IPS-NIHi11 (cell line): ENCODE measurements around the gene CCDC13.
"Not testable (repeated sequence)": the region's sequence is repeated elsewhere in the genome, so short reads cannot be mapped to it uniquely, and the experiment has no call there.

Experiments
- DNase-seq: peaks from one replicate; pipeline ENCODE4 v3.0.0; 2012; ENCODE audit warnings: mixed read lengths, low spot score

CCDC13 gene

GRCh38 chr3:42772670-42773408 is at the start of gene CCDC13:
TSS of gene CCDC13 (minus strand) at chr3:42773253. CDS start at chr3:42758345, 14,908 bp downstream.
- peak; percentile 96 for DNase-seq

- no peak for DNase-seq
Measured at GRCh38 chr3:42822828-42823227, 49.8 kb upstream of the CCDC13 start.

GRCh38 chr3:42820746-42821051 is 47.6 kb upstream of the CCDC13 start:
- DNase-seq = no peak

DNA sequence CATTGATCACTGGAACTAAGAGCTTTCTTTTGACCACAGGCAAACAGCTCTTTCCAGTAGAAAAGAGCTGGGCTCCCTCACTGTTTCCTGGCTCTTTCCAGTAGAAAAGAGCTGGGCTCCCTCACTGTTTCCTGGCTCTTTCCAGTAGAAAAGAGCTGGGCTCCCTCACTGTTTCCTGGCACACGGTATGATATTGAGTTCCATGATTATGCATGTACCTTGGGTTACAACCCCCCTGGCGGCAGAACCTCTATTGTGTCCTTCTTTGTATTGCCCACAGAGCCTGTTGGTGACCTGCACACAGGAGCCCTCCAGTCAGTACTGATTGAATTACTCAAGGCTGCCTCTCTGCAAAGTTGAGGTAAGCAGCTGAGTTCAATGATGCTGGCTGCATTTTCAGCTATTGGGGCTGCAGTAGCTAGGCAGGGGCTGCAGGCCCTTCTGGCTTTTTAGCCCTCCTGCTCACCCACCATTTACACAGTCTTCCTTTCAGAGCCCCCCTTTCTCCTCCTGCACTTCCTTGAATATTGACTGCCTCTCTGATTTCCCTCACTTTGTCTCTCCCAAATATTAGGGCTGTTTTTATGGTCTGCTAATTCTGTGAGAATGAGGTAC is 46.4 kb upstream of the CCDC13 start:
- peak; percentile 35 for DNase-seq

GRCh38 chr3:42815826-42816225 is 42.8 kb upstream of the CCDC13 start:
- no peak for DNase-seq

- no peak for DNase-seq
Measured at GRCh38 chr3:42814914-42815507, 42.0 kb upstream of the CCDC13 start.

DNA sequence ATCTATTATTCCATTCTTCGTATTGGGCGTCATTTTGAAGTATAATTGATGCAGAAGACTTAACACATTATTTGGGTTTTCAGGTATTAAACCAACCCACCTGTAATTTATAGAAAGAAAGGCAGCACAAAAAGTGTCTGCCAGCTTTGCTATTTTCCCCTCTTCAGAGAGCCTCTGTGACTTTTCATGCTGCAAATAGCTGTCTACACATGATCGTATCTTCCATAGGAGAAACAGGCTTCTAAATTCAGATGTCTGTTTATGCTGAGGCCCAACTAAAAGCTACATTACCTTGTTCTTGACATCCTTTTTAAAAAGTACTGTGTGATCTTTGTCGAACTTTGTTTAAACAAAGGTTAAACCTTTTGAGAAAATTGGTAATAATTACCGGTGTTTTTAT is 41.2 kb upstream of the CCDC13 start:
- no peak for DNase-seq

DNA sequence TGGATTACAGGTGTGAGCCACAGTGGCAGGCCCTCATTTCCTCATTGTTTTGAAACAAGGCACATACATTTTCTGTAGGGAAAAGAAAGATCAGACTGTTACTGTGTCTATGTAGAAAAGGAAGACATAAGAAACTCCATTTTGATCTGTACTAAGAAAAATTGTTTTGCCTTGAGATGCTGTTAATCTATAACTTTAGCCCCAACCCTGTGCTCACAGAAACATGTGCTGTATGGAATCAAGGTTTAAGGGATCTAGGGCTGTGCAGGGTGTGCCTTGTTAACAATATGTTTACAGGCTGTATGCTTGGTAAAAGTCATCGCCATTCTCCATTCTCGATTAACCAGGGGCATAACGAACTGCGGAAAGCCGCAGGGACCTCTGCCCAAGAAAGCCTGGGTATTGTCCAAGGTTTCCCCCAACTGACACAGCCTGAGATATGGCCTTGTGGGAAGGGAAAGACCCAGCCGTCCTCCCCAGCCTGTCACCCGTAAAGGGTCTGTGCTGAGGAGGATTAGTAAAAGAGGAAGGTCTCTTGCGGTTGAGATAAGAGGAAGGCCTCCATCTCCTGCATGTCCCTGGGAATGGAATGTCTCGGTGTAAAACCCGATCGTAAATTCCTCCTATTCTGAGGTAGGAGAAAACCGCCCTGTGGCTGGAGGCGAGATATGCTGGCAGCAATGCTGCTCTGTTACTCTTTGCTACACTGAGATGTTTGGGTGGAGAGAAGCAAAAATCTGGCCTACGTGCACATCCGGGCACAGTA is 38.2 kb upstream of the CCDC13 start:
- not testable (repeated sequence) for DNase-seq

GRCh38 chr3:42810706-42811105 is 37.7 kb upstream of the CCDC13 start:
- DNase-seq = not testable (repeated sequence)

DNA sequence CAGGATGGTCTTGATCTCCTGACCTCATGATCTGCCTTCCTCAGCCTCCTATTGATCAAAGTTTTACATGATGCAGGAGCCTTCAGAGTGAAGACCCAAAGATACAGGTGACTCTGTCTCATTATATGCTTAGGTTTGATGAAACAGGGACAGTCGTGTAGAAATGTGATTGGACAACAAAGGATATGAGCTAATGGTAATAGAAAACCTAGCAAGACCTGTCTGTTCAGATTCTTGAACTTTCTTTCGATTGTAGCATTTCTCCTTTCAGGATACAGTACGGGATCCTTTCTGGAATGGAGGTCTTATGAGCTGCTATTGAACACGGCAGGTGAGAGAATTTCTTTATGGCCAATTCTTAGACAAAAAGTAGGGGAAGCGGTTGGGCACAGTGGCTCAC is 36.1 kb upstream of the CCDC13 start, which contains the start of gene ACKR2:
ACKR2 (plus strand) TSS at position 244 of the 400 bp plus-strand sequence. CDS start 55,058 bp downstream, outside the sequence.
- DNase-seq = no peak

DNA sequence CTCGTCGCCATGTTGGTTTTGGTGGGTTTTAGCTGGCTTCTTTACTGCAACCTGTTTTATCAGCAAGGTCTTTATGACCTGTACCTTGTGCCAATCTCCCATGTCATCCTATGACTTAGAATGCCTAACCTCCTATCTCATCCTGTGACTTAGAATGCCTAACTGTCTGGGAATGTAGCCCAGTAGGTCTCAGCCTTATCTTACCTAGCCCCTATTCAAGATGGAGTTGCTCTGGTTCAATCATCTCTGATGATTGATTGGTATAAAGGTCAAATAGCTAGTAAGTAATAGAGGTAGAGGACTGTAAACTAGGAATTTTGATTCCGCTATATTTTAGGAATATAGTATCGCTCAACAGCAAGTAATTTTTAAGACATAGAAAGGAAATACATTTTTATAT is 34.9 kb upstream of the CCDC13 start:
- no peak for DNase-seq

- DNase-seq = peak; percentile 32
Measured at GRCh38 chr3:42805141-42805821, 32.2 kb upstream of the CCDC13 start.

GRCh38 chr3:42804831-42805132 is 31.7 kb upstream of the CCDC13 start:
- DNase-seq = no peak

- peak; percentile 98 for DNase-seq
Measured at GRCh38 chr3:42804106-42804830, 31.2 kb upstream of the CCDC13 start, which contains the start of gene HIGD1A. TSS of gene HIGD1A (minus strand) at chr3:42804490. CDS start at chr3:42794253, 10,237 bp downstream.

DNA sequence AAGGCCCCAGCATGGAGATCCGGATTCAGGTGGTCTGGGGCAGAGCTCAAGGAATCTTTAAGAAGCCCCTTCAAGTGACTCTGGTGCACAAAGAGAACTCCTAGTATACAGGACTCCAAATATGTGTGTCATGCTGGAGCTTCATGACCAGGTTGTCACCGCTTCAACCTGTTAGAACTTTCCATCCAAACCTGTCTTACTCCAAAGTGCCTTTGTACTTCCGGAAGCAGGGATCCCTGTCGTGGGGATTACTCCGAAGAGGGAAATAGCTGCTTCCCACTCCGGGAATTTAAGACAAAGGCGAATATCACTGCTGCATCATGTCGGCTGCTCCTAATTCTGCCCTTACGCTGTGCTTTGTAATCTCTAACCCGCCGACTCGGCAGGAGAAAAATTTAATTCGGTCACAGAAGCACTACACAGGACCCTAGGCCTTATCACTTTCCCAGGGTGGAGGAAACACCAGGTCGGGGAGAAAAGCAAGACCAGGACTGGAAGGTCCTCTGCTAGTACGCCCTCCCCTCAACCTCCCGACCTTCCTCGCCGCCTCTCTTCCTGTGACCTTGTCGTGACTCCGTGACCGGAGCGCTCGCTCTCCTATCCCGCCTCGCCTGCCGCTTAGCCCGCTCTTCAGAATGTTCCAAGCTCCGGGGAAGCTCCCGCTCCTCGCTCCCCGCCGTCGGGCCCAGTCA is 30.5 kb upstream of the CCDC13 start:
- peak; percentile 43 for DNase-seq

- no peak for DNase-seq
Measured at GRCh38 chr3:42802876-42803413, 29.9 kb upstream of the CCDC13 start.

- no peak for DNase-seq
Measured at GRCh38 chr3:42801784-42802183, 28.7 kb upstream of the CCDC13 start.

DNA sequence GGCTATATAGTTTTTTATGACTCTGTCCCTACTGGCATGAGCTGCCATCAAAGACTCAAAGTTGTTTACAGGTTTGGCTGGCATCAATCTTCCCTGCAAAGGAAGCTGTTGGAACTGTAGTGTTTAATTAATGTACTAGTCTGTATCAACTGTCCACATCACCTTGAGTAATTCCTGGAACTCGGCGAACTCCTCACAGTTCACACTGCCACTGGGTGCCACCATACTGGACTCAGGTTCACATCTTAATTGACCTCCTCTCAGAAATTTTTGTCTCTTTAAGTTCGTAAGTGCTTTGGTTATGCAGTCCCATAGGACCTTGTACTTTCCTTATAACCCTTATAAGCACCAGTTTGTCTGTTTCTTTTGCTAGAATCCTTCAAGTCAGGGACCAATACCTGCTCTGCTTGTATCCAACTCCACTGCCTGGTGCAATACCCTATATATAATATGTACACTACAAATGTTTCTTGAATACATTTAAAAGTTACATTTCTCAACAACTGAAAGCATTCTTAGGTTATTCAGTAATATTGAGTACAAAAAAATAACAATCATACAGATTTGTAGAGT is 28.1 kb upstream of the CCDC13 start:
- no peak for DNase-seq

DNA sequence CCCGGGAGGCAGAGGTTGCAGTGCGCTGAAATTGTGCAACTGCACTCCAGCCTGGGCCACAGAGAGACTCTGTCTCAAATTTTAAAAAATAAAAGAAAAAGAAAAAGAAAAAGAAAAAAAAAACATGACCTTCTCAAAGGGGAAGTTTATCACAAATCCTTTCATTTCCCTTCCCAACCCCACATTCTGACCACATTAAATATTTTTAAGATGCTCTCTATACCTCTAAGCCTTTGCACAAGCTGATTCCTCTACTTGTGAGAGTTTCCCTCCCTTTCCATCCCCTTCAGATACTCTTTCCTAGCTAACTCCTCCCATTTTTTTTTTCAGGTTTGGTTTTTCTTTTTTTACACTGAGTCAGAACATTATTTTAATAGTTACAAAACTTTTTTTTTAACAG is 27.2 kb upstream of the CCDC13 start:
- DNase-seq = no peak

DNA sequence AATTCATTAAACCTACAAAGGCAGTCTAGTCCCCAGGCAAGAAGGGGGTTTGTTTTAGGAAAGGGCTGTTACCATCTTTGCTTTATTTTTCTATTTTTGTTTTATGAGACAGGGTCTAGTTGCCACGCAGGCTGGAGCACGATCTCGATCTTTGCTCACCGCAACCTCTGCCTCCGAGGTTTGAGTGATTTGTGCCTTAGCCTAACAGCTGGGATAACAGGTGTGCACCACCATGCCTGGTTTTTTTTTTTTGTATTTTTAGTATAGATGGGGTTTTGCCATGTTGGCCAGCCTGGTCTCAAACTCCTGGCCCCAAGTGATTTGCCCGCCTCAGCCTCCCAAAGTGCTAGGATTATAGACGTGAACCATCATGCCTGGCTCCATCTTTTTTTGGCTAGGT is 26.3 kb upstream of the CCDC13 start:
- no peak for DNase-seq
